Mesenchymal stem cell (in vitro differentiated cells and primary cell): ENCODE results near the gene ADK.

Source experiments
- DNase-seq: peaks from one replicate; pipeline ENCODE4 v3.0.0-alpha.2; 2013
- H2AFZ ChIP-seq: one replicate; pipeline ENCODE4 v1.6.1; 2013; ENCODE audit warnings: low read depth, mild to moderate bottlenecking, control low read depth, inconsistent platforms, low read length, moderate library complexity
- H2AK5ac ChIP-seq: 2 replicates; pipeline ENCODE4 v1.6.1; 2013; ENCODE audit warnings: low read length, moderate library complexity, mild to moderate bottlenecking, inconsistent platforms; ENCODE audit not compliant: severe bottlenecking
- H2BK120ac ChIP-seq: one replicate; pipeline ENCODE4 v1.6.1; 2013; ENCODE audit warnings: low read depth, mild to moderate bottlenecking, inconsistent platforms, low read length, moderate library complexity
- H2BK12ac ChIP-seq, 2 experiments: one replicate each; pipeline ENCODE4 v1.6.1; 2013; ENCODE audit warnings: inconsistent platforms in 2 of 2, low read length in 2 of 2, mild to moderate bottlenecking in 2 of 2, moderate library complexity in 2 of 2, control low read depth in 1 of 2
- H2BK15ac ChIP-seq: one replicate; pipeline ENCODE4 v1.6.1; 2013; ENCODE audit warnings: mild to moderate bottlenecking, low read depth, inconsistent platforms; ENCODE audit not compliant: poor library complexity, severe bottlenecking
- H2BK5ac ChIP-seq: 2 replicates; pipeline ENCODE4 v1.6.1; 2013; ENCODE audit warnings: low read depth, mild to moderate bottlenecking, low read length, control low read depth, inconsistent platforms; ENCODE audit not compliant: poor library complexity, severe bottlenecking
- H3K14ac ChIP-seq, 2 experiments: one replicate each; pipeline ENCODE4 v1.6.1; 2013; ENCODE audit warnings: inconsistent platforms in 2 of 2, low read length in 2 of 2, control low read depth in 1 of 2, mild to moderate bottlenecking in 1 of 2, moderate library complexity in 1 of 2
- H3K18ac ChIP-seq, 2 experiments: one replicate each; pipeline ENCODE4 v1.6.1; 2013; ENCODE audit warnings: inconsistent platforms in 2 of 2, low read length in 2 of 2, control low read depth in 1 of 2, low read depth in 1 of 2, mild to moderate bottlenecking in 1 of 2
- H3K23ac ChIP-seq, 2 experiments: one replicate each; pipeline ENCODE4 v1.6.1; 2013; ENCODE audit warnings: inconsistent platforms in 2 of 2, low read length in 2 of 2, mild to moderate bottlenecking in 2 of 2, moderate library complexity in 2 of 2, control low read depth in 1 of 2
- H3K27ac ChIP-seq: 2 replicates; pipeline ENCODE4 v1.5.1; 2013; ENCODE audit warnings: mild to moderate bottlenecking, moderate library complexity, low read length, control low read depth, inconsistent platforms; ENCODE audit not compliant: poor library complexity, severe bottlenecking
- H3K27me3 ChIP-seq, 2 experiments: 2 replicates each; pipeline versions ENCODE4 v1.6.1 to v1.7.0; 2013; ENCODE audit warnings: low read length in 2 of 2, mild to moderate bottlenecking in 2 of 2, moderate library complexity in 2 of 2, control low read depth in 1 of 2, inconsistent platforms in 1 of 2; ENCODE audit not compliant: control insufficient read depth in 1 of 2, insufficient read depth in 1 of 2
- H3K36me3 ChIP-seq, 2 experiments: 2 replicates each; pipeline versions ENCODE4 v1.6.1 to v1.7.0; 2013; ENCODE audit warnings: low read length in 2 of 2, control low read depth in 1 of 2, inconsistent platforms in 1 of 2, low read depth in 1 of 2, mild to moderate bottlenecking in 1 of 2; ENCODE audit not compliant: insufficient read depth in 2 of 2, control insufficient read depth in 1 of 2
- H3K4ac ChIP-seq, 2 experiments: one replicate each; pipeline ENCODE4 v1.6.1; 2013; ENCODE audit warnings: inconsistent platforms in 2 of 2, low read length in 2 of 2, mild to moderate bottlenecking in 2 of 2, moderate library complexity in 2 of 2, control low read depth in 1 of 2, low read depth in 1 of 2
- H3K4me1 ChIP-seq: 2 replicates; pipeline ENCODE4 v1.6.1; 2013; ENCODE audit warnings: low read depth, low read length, control low read depth; ENCODE audit not compliant: control insufficient read depth, insufficient read depth
- H3K4me2 ChIP-seq: 2 replicates; pipeline ENCODE4 v1.6.1; 2013; ENCODE audit warnings: low read length, mild to moderate bottlenecking, inconsistent platforms; ENCODE audit not compliant: poor library complexity, severe bottlenecking
- H3K4me3 ChIP-seq, 2 experiments: 2 replicates each; pipeline versions ENCODE4 v1.5.1 to v1.7.0; 2013; ENCODE audit warnings: low read length in 2 of 2, mild to moderate bottlenecking in 2 of 2, control low read depth in 1 of 2, low read depth in 1 of 2; ENCODE audit not compliant: insufficient read depth in 1 of 2
- H3K79me1 ChIP-seq: replicated peaks from 2 replicates; pipeline ENCODE4 v1.6.1; 2013; ENCODE audit warnings: mild to moderate bottlenecking, control low read depth, low read length, inconsistent platforms; ENCODE audit not compliant: poor library complexity, severe bottlenecking
- H3K9ac ChIP-seq: 2 replicates; pipeline ENCODE4 v1.7.0; 2013; ENCODE audit warnings: mild to moderate bottlenecking, low read length, moderate library complexity
- H3K9me3 ChIP-seq: 2 replicates; pipeline ENCODE4 v1.7.0; 2013; ENCODE audit warnings: mild to moderate bottlenecking, low read length; ENCODE audit not compliant: control insufficient read depth
- H4K8ac ChIP-seq: one replicate; pipeline ENCODE4 v1.6.1; 2013; ENCODE audit warnings: inconsistent platforms, mild to moderate bottlenecking, low read length, moderate library complexity
- H4K91ac ChIP-seq: one replicate; pipeline ENCODE4 v1.6.1; 2013; ENCODE audit warnings: mild to moderate bottlenecking, low read length, inconsistent platforms
- WGBS: methylation state at CpG from one replicate; pipeline ENCODE4 v1.1.7; 2013; ENCODE audit warnings: mixed read lengths; 5-methylcytosine and 5-hydroxymethylcytosine counted together

The ADK gene

GRCh38 chr10:74691164-74691563, 540.1 kb downstream of the ADK start:
- H2BK12ac ChIP-seq, result no peak overlapping the region
- no peak overlapping the region for H2BK5ac ChIP-seq
- no peak for DNase-seq
- no peak overlapping the region for H2BK15ac ChIP-seq
- no peak overlapping the region for H2AK5ac ChIP-seq
- H3K4ac ChIP-seq, result no peak overlapping the region
- H3K23ac ChIP-seq, result no peak overlapping the region
- no peak overlapping the region for H2BK120ac ChIP-seq
- no peaks in the 10 kb centered on the region for H3K27me3 ChIP-seq
- H4K91ac ChIP-seq, result no peak overlapping the region
- H3K4me2 ChIP-seq, result no peak overlapping the region
- no peak overlapping the region for H3K14ac ChIP-seq
- no peak overlapping the region for H2AFZ ChIP-seq
- H3K36me3 ChIP-seq, result peaks cover 0 to 25% of the 10 kb centered on the region in 2 experiments
- no peak overlapping the region for H4K8ac ChIP-seq
- H3K9me3 ChIP-seq, result no peaks in the 10 kb centered on the region
- H3K4me3 ChIP-seq, result no peak overlapping the region
- no peaks in the 10 kb centered on the region for H3K79me1 ChIP-seq
- no peak overlapping the region for H3K18ac ChIP-seq
- H3K27ac ChIP-seq, result no peak overlapping the region
- H3K9ac ChIP-seq, result no peak overlapping the region
- no peaks in the 10 kb centered on the region for H3K4me1 ChIP-seq

DNA sequence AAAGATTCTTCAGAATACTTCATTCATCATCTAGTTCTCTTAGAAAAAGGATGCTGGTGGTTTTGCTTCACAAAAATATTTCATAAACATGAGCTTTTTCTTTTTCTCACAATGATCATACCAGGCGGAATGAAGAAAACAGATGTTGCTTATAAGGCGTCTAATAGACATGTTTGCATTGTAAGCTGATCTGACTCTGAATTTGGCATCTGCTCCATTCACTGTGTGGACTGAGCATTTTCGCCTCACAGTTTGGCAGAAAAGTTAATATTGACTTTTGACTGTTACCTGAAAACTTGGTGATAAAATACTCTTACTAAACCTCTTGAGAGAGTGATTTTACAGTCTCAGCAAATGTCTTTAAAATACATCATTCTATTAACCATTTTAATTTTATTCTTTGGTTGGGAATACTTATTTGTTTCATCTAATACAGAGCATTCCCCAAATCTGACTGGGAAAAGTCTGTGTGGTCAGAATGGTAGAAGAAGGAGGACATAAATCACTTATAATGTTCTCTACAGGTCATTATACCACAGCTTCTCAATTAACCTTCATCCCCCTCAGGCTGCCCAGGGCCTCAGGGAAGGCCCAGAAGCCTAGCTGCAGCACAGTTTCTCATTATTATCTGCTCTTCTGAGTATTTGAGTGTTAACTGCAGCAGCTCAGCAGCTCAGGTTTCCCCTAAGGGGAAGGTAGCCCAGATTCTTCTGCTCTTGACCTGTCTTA, 553.8 kb downstream of the ADK start:
- Histone ChIP-seq H3K4me2 (no peak overlapping the region), H3K9me3 (peaks cover 4% of the 10 kb centered on the region), H2BK15ac (no peak overlapping the region), H2AK5ac (no peak overlapping the region), H3K23ac (no peak overlapping the region), H3K4me3 (no peak overlapping the region), H3K14ac (no peak overlapping the region), H3K79me1 (peaks cover 1% of the 10 kb centered on the region), H3K9ac (no peak overlapping the region), H2BK5ac (no peak overlapping the region), H3K27me3 (no peaks in the 10 kb centered on the region), H4K91ac (no peak overlapping the region), H3K4ac (no peak overlapping the region), H4K8ac (no peak overlapping the region), H2BK120ac (no peak overlapping the region), H3K4me1 (no peaks in the 10 kb centered on the region), H3K27ac (no peak overlapping the region), H3K18ac (no peak overlapping the region), H3K36me3 (peaks cover 0 to 26% of the 10 kb centered on the region in 2 experiments), H2AFZ (no peak overlapping the region), H2BK12ac (no peak overlapping the region)
- WGBS, result 78% methylated on average over 1 of the region's 3 CpGs
- DNase-seq, result no peak

DNA sequence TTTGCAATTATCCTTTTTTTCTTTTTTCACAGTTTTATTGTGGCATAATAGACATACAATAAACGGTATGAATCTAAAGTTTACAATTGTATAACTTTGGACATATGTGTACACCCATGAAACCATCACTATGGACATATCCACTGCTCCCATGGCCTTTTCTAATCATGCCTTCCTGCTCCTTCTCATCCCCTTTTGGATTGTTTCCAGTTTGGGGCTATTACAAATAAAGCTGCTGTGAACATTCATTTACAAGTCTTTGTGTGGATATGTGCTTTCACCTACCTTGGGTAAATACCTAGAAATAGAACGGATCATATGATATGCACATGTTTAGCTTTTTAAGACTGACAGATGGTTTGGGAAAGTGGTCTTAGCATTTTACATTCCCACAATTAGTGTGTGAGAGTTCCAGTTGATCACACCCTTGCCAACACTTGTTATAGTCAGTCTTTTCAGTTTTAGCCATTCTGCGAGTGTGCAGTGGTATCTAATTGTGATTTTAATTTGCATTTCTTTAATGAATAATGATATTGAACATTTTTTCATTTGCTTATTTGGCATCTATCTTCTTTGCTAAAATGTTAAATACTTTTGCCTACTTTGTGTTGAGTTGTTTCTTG, 554.4 kb downstream of the ADK start:
- peaks cover 0 to 30% of the 10 kb centered on the region in 2 experiments for H3K36me3 ChIP-seq
- WGBS, result 100% methylated on average over 1 of the region's 3 CpGs
- no peak overlapping the region for H2AK5ac ChIP-seq
- H3K9ac ChIP-seq, result no peak overlapping the region
- H2BK15ac ChIP-seq, result no peak overlapping the region
- H3K4me3 ChIP-seq, result no peak overlapping the region
- no peak overlapping the region for H3K27ac ChIP-seq
- H2BK120ac ChIP-seq, result no peak overlapping the region
- no peak overlapping the region for H3K18ac ChIP-seq
- H4K91ac ChIP-seq, result no peak overlapping the region
- no peaks in the 10 kb centered on the region for H3K27me3 ChIP-seq
- H4K8ac ChIP-seq, result no peak overlapping the region
- no peak overlapping the region for H2BK12ac ChIP-seq
- DNase-seq, result no peak
- H2AFZ ChIP-seq, result no peak overlapping the region
- H3K4me1 ChIP-seq, result no peaks in the 10 kb centered on the region
- no peak overlapping the region for H3K23ac ChIP-seq
- peaks cover 1% of the 10 kb centered on the region for H3K79me1 ChIP-seq
- no peak overlapping the region for H2BK5ac ChIP-seq
- no peak overlapping the region for H3K4me2 ChIP-seq
- H3K14ac ChIP-seq, result no peak overlapping the region
- no peak overlapping the region for H3K4ac ChIP-seq
- peaks cover 4% of the 10 kb centered on the region for H3K9me3 ChIP-seq

GRCh38 chr10:74706966-74707365, 555.9 kb downstream of the ADK start:
- Histone ChIP-seq H3K9me3 (peaks cover 4% of the 10 kb centered on the region), H3K4me2 (no peak overlapping the region), H3K9ac (no peak overlapping the region), H2AK5ac (no peak overlapping the region), H3K18ac (no peak overlapping the region), H4K91ac (no peak overlapping the region), H3K36me3 (peaks cover 0 to 35% of the 10 kb centered on the region in 2 experiments), H2BK120ac (no peak overlapping the region), H2BK12ac (no peak overlapping the region), H3K79me1 (peaks cover 1% of the 10 kb centered on the region), H2AFZ (no peak overlapping the region), H3K4me3 (no peak overlapping the region), H3K14ac (no peak overlapping the region), H3K27me3 (no peaks in the 10 kb centered on the region), H4K8ac (no peak overlapping the region), H3K4ac (no peak overlapping the region), H2BK15ac (no peak overlapping the region), H3K4me1 (no peaks in the 10 kb centered on the region), H3K23ac (no peak overlapping the region), H3K27ac (no peak overlapping the region), H2BK5ac (no peak overlapping the region)
- WGBS, result 95% methylated on average over 2 of the region's 3 CpGs
- no peak for DNase-seq
